ENCODE results near the gene NTHL1. TPM values are rescaled to one million over a fixed set of nuclear protein-coding genes. Genes with fewer than 3 reads are reported as not detected.

NTHL1 gene
- total and polyA plus RNA-seq, 2 of the 8 experiments (the other 6 are each of a cell fraction or from before 2014, with no cell fraction given): 70.9 to 150 TPM

DNA sequence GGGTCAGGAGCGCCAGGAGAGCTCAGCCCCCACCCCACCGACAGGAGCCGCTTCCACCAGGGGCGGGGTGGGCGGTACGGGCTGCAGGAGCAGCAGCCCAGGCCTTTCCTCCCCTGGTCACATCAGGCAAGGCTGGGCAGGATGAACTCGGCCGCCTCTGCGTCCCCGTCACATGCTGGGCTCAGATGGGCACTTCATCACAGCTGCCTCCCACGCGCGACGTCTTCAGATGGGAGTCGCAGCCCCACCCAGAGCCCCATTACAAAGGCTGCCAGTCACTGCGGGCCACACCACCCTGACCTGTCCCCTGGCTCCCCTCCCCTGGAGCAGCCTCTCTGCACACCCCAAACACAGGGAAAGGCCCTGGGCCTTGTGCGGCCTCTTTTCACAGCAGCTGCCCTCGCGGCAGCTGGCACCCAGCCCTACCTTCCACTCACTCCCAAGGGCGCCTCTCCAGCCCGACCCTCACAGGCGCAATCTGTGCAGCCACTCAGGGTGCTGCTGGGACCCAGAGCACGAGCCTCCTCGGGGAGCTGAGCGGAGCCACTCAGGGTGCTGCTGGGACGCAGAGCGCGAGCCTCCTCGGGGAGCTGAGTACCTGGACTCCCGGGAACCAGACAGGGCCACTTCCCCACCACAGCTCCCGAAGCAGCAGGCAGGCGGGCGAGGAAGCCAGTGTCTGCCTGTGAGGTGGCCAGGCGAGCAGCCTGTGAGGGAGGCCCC is 42.7 kb downstream of the NTHL1 start (continued):
- TF ChIP-seq, protein P1, sequence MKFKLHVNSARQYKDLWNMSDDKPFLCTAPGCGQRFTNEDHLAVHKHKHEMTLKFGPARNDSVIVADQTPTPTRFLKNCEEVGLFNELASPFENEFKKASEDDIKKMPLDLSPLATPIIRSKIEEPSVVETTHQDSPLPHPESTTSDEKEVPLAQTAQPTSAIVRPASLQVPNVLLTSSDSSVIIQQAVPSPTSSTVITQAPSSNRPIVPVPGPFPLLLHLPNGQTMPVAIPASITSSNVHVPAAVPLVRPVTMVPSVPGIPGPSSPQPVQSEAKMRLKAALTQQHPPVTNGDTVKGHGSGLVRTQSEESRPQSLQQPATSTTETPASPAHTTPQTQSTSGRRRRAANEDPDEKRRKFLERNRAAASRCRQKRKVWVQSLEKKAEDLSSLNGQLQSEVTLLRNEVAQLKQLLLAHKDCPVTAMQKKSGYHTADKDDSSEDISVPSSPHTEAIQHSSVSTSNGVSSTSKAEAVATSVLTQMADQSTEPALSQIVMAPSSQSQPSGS (IDR thresholded peaks at IDR 0.05; ENCODE audit: low read length): no peak
- TF ChIP-seq EP300 (IDR thresholded peaks at IDR 0.05; ENCODE audit: borderline replicate concordance in 1 of 2, low read depth in 2 of 2, low read length in 2 of 2): no peak
- TF ChIP-seq SIX5 (IDR thresholded peaks at IDR 0.05; ENCODE audit: low read depth, low read length): no peak
- no peak for TF ChIP-seq TAF7 (optimal IDR thresholded peaks at IDR 0.05; ENCODE audit: borderline replicate concordance, low read depth, low read length)
- no peak for TF ChIP-seq GABPA (IDR thresholded peaks at IDR 0.05; ENCODE audit: borderline replicate concordance, insufficient read depth, low read length)
- TF ChIP-seq, protein P2, sequence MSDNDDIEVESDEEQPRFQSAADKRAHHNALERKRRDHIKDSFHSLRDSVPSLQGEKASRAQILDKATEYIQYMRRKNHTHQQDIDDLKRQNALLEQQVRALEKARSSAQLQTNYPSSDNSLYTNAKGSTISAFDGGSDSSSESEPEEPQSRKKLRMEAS (IDR thresholded peaks at IDR 0.05): no peak

All from H1 (cell line).